Measurements from ENCODE around the gene WNT3.
"Not testable (repeated sequence)": the region's sequence is repeated elsewhere in the genome, so short reads cannot be mapped to it uniquely, and the experiment has no call there.

Gene WNT3

DNA sequence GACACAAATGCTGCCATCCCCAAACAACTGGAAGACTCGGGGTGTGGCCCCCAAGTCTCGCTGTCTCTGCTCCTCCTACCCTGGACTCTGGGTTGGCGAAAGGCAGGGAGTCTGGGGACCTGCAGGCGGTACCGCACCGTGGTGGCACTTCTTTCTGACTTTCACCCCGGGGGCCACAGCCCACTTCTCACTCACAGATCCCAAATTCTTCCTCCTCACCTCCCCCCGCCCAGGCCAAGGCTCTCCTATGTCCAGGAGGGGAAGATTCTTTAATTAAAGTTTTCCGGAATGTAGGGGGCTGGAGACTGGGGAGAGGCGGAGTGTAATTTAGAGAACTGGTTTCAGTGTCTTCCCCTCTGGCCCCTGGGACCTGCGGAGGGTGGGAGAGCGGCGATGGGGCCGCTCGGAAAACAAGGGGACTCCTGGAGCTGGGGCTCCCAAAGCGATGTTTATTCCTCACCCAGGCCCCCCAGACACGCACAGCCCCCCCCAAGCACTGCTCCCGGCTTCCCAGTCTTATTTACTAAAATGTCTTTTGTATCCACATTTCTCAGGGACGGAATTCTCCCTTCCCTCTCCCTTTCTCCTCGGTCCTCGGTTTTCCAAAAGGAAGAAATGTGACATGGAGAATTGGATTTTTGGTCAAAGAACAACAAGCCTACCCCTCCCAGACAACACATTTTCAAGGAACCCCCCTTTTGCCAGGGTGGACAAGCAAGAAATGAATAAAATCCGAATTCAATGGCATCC, 1.2 kb downstream of the WNT3 start:
- H3K4me3 ChIP-seq (ENCODE audit: low read depth, low read length) = no peak overlapping the region

DNA sequence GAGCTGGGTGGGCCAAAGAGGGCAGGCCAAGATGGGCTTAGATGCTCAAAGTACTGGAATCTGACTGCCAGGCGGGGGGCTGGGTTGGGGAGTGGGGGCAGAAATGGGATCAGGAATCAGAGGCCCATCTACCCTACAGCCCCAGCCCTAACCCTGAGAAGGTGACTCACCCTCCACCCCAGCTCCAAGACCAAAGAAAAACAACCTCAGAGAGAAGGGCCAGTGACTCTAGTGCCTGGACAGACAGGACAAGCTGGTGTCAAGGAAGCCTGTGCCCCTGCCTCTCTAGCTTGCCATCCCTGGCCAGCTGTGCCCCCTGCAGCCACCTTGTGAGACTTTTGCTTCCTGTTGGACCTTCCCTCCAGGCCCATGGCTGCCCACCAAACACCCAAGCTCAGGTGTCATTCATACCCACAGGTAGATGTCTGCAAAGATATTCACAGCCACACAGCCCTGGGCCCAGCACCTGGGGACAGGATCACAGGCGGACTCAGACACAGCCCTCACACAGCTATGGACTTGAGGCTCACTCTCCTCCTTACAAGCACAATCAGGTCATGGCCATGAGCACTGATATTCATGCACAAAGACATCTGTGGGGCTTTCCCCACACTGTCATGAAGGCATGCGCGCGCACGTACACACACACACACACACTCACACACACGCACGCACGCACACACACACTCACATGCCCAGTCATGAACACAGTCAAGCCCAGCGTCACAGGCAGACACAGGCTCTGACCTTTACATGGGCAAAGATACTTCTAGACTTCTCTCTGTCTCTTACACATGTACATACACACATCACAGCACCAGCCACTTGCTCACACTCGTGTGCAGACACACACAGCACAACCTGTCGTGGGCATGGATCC, 2.8 kb downstream of the WNT3 start:
- H3K4me3 ChIP-seq (ENCODE audit: low read depth, low read length) = no peak overlapping the region
- DNase-seq (ENCODE audit: low read depth) = no peak

More for the DNA sequence above, 1.2 kb downstream of the WNT3 start:
- no peak for DNase-seq (ENCODE audit: low read depth)

DNA sequence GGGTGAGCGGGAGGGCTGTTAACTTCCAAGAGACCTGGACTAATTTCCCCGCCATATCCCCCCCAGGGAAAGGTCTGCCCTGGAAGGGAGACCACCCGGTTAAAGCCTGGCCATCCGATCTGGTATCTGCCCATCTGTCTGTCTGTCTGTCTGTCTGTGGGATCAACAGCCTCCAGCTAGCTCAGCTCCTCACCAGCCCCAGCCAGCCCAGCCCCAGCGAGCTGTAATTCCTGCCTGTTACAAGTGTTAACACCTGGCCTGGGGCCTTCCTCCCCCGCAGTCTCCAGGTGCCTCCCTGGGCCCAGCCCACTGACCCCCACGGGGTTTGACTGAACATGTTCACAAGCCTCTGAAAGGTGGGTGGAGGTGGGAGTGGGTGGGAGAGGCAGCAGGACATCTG, 4.0 kb downstream of the WNT3 start:
- H3K4me3 ChIP-seq (ENCODE audit: low read depth, low read length) = no peak overlapping the region
- no peak for DNase-seq (ENCODE audit: low read depth)

DNA sequence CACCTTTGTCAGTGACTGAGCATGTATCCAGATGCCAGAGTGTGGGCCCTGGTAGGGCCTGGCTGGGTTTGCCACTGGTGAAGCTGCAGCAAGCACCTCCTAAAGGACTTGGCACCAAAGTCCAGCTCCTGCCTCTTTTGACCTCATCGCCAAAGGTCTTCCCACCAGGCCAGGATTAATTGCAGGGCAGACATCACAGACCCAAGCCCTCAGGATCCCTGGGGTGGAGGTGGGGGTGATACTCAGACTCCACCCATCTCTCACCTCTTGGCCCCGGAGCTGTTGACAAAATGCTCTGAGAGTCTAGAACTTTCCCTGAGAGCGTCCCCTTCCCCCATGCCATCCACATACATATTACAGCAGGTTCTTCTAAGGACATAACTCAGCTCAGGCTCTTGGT, 4.6 kb downstream of the WNT3 start:
- DNase-seq (ENCODE audit: low read depth) = no peak
- no peak overlapping the region for H3K4me3 ChIP-seq (ENCODE audit: low read depth, low read length)

DNA sequence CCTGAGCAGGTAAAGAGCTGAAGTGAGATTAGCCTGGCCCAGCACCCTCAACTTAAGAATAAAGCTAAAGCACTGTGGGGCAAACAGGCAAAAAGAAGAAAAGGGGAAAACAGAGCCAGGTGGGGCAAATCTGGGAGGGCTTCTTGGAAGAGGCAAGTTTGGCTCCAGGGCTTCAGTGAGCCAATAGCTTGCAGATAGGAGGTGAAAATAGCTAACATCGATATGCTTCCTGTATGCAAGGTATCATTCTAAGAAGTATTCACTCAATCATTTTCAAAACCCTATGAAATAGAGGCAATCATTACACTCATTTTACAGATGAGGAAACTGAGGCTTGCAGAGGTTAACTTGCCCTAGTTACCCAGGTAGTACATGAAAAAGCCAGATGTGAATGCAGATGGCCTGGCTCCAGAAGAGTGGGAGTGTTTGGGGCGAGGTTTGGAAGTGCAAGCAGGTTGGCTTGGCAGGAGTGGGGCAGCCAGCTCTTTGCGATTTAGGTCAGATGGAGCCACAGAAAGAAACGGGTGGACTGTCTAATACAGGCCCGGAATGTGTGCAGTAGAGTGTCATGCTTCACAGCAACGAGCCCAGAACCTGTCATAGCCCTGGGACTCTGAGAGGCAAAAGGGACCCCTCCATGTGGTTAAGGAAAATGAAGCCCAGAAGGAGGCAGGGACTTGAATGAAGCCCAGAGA, 5.7 kb downstream of the WNT3 start:
- DNase-seq (ENCODE audit: low read depth) = no peak
- no peak overlapping the region for H3K4me3 ChIP-seq (ENCODE audit: low read depth, low read length)

DNA sequence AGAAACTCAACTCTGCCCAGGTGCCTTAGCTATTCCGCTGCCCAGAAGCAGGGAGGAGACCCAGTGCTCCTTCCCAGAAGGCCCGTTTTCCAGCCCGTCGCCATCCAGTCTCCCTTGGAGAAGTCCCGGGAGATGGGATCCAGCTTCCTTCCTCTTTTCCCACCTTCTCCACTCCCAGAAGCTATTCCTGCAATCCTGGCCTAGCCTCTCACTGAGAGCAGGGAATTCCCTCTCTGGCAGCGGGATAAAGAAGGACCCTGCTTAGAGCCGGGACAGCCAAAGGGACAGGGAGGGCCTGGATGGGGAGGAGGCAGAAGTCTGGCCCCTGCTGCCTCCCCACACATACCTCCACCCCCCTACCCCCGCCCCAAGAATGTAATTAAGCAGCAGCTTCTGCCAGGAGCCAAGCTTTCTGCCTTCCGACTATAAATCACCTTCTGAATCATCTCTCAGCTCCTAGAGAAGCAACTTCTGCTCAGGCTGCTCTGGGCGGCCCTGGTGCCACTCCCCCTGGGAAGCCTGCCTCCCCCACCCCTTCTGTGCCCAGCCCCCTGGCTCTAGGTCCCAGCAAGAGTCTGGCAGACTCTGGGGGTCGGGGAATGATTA, 6.4 kb downstream of the WNT3 start:
- peak; percentile 31 for DNase-seq (ENCODE audit: low read depth)
- no peak overlapping the region for H3K4me3 ChIP-seq (ENCODE audit: low read depth, low read length)

DNA sequence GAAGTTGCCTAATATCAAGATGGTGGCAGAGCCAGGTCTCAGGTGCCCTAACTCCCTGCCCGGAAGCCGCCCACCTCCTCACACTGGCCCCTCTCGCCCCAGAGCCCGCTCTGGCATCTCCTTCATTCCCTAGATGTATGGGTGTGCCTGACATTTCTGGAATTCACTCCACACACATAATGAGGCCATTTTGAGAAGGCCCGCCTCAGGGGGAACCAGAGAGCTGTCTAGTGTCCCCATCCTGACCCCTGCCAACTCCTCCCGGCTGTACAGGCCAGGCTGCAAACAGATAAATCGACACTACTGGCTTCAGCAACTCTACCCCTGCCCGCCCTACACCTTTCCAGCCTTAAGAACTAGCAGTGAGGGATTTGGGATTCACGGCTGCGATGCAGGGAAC, 7.7 kb downstream of the WNT3 start:
- no peak for DNase-seq (ENCODE audit: low read depth)
- no peak overlapping the region for H3K4me3 ChIP-seq (ENCODE audit: low read depth, low read length)

DNA sequence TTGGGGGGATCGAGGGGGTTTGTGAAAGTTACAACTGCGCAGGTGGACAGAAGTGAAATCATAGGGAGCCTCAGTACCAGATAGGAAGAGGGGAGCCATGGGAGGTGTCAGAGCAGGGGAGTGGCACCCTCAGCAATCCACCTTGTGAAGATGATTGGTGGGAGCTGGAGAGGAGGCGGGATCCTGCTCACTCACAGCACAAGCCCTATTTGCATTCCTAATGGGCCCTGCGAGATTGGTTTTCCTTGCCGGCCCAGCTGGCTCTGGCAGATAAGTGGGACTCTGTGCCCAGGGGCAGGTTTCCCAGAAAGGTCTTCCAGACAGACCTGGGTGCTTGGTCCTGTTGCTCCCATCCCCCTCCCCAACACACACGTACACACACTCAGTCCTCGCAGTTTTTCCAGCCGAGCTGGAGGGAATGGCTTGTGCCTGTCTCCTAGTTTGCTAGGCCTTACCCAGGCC, 9.4 kb downstream of the WNT3 start:
- no peak overlapping the region for H3K4me3 ChIP-seq (ENCODE audit: low read depth, low read length)
- DNase-seq (ENCODE audit: low read depth) = no peak

DNA sequence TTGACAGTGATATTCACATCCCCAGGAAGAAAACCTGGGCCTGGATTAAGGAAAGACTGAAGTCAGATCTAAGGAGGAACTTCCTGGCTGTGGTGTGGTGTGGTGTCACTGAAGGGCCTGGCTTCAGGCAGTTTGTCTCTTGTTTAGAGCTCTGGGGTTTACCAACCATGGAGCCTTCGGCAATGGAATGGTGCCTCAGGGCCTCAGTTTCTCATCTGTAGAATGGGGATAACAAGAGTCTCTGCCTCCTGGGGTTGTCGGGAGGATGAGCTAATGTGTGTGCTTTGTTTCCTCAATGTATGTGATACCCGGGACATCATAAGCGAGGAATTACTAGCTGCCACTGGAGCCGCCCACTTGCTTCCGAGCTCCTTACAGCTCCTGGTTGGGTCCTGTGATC, 12.7 kb downstream of the WNT3 start:
- no peak overlapping the region for H3K4me3 ChIP-seq (ENCODE audit: low read depth, low read length)
- no peak for DNase-seq (ENCODE audit: low read depth)

DNA sequence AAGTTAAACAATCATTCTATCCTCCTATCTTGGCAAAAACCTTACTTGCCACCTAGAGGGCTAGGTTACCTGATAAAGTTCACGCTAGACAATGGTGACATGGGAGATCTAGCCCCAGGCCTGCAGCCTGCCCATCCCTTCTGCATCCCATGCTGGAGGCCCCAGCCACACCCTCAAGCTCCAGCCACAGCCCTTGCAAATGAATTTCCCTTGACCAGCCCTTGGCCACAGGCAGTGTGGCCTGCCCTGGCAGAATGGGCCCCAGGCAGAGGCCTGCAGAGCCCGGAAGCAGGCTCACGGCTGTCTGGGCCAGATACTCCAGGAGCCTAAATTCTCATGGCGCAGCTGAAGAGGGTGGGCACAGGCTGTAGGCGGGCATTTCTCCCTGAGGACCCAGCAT, 14.9 kb downstream of the WNT3 start:
- no peak overlapping the region for H3K4me3 ChIP-seq (ENCODE audit: low read depth, low read length)
- no peak for DNase-seq (ENCODE audit: low read depth)

DNA sequence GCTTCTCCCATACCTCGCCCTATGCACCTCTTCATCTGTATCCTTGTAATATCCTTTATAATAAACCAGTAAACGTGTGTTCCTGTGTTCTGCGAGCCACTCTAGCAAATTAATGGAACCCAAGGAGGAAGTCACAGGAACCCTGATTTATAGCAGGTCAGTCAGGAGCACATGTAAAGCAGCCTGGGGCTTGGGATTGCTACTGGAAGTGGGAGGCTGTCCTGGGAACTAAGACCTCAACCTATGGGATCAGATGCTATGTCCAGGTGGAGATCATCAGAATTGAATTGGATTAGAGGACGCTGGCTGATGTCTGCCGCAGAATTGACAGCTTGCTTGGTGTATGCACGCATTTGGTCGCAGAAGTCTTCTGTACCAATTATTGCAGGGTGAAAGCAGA, 15.7 kb downstream of the WNT3 start:
- DNase-seq (ENCODE audit: low read depth) = no peak
- no peak overlapping the region for H3K4me3 ChIP-seq (ENCODE audit: low read depth, low read length)

DNA sequence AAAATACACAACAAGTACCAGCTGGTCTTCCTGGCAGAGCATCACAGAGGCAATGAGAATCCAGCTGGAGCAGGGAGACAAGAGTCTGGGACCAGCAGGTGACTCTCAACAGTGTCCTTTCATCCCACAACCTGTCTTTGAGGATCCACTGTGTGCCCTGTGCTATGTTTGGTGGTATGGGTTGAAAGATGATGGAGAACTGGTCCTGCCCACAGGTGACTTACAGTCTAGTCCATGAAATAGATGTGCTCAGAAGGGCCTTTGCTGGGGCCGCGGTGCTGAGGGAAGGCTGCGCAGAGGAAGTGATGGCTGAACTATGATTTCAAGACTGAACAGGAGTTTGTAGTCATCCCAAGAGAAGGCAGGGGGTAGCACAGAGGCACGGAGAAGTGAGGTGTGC, 17.9 kb downstream of the WNT3 start:
- DNase-seq (ENCODE audit: low read depth) = no peak
- no peak overlapping the region for H3K4me3 ChIP-seq (ENCODE audit: low read depth, low read length)

DNA sequence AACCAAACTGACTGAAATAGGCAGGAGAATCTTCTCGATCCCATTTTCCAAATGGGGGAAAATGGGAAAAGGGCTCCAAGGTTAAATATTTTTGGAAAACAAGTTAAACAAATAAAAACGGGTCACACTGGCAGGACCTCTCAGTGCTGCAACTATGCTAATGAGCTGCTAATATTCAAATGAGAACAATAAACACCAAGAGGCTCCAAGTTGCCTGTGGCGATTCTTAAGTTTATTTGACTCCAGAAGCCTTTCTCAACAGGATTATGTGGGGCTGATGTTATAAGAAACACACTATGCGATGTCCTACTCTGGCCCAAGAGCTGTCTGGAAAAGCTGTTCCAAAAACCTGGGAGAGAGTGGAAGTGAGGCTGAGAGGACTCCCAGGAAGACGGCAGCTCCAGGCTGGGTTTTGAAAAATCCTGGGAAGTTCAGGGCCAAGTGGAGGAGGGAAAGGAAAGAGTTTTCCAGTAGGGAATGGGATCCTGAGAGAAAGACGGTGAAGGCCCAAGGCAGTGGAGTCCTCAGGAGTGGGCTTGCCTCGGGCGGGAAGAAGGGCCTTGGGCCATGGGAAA, 21.4 kb downstream of the WNT3 start:
- no peak overlapping the region for H3K4me3 ChIP-seq (ENCODE audit: low read depth, low read length)
- DNase-seq (ENCODE audit: low read depth) = no peak

DNA sequence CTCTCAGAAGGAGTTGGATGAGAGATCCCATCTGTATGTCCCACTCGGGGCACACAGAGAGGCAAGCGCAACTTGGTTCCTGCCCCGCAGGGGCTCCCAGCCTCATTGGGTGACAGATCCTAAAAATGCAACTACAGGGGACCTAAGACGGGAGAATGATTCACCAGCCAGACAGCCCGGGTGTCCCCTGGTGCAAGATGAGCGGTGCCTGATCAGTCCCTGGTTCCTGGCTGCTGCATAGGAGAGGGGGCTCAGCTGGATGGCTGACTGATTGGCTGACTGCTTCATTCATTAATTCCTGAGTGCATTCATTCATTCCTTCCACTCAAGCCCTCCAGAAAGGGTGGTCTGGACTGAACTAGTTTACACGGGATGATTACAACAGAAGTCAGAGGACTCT, 22.0 kb downstream of the WNT3 start:
- no peak for DNase-seq (ENCODE audit: low read depth)
- no peak overlapping the region for H3K4me3 ChIP-seq (ENCODE audit: low read depth, low read length)

DNA sequence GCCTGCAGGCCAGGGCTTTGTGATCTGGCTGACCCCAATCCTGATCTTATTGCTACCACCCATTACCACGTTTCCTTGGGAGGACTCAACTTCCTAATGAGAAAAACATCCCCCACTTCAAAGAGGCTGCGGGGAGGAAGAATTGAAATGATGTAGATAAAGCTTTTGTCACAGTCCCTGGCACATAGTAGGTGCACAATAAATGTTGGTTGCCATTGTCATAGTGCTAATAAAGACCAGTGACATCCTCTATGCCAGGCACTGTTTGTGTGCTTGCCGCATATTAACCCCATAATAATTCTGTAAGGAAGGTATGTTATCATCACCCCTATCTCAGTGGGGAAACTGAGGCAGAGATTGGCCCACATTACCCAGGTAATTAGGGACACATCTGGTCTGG, 22.4 kb downstream of the WNT3 start:
- H3K4me3 ChIP-seq (ENCODE audit: low read depth, low read length) = no peak overlapping the region

DNA sequence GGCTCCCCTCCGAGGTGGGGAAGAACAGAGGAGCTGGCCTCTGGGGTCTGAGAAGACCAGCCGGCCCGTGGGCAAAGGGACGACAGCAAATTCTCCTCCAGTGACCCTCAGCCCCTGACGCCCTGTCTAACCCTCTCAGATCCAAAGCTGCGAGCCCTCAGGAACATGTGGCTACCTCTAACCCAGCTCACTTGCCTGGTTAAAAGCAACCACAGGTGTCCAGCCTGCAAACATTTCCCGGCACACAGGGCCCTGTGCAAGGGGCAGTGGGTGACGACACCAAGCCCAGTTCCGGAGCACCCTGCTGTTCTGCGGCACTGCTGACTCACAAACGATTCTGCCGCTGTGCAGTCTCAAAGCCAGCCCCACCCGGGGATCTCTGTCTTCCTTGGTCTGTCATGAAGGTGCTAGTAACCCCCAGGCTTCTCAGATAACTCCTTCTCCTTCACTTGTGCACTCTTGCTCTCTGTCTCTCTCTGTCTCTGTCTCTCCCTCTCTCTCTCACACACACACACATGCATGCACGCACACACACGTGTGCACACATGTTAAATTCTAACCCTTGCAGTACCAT, 23.0 kb downstream of the WNT3 start:
- DNase-seq (ENCODE audit: low read depth) = no peak

More for the DNA sequence above, 22.4 kb downstream of the WNT3 start:
- no peak for DNase-seq (ENCODE audit: low read depth)

DNA sequence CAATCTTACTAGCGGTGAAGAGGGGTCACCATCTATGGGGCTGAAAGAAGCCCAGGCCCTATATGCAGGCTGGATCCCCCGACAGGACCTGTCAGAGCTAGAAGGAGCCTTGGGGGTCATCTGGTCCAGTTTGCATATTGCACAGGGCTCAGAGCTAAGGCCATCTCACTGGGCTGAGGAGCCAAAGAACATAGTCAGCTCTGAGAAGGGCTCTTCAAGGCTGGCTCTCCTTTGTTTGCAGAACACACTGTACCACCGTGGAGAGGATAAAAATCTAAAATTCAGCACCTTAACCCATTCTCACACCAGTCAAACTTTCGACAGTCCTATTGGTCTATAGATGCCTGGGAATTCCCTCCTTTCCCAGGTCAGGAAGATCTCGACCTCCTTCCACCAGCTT, 24.2 kb downstream of the WNT3 start:
- H3K4me3 ChIP-seq (ENCODE audit: low read depth, low read length) = no peak overlapping the region
- no peak for DNase-seq (ENCODE audit: low read depth)

More for the DNA sequence above, 23.0 kb downstream of the WNT3 start:
- H3K4me3 ChIP-seq (ENCODE audit: low read depth, low read length) = no peak overlapping the region

DNA sequence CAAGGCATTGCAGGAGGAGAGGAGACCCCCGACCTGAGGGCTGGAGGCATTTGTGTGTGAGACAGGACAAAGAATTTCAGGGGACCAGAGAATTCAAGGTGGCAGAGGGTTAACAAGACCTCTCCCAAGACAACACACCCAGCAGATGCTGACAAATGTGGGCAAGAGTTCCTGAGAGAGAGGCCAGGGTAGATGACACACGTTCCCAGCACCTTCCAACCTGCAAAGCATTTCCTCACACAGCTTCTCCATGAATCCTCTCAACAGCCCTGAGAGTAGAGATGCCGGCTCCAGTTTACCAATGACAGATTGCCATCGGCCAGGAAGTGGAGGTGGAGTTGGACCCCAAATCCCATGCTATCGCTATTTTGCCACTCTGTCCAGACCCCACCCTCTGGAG, 25.0 kb downstream of the WNT3 start:
- no peak for DNase-seq (ENCODE audit: low read depth)
- H3K4me3 ChIP-seq (ENCODE audit: low read depth, low read length) = no peak overlapping the region

DNA sequence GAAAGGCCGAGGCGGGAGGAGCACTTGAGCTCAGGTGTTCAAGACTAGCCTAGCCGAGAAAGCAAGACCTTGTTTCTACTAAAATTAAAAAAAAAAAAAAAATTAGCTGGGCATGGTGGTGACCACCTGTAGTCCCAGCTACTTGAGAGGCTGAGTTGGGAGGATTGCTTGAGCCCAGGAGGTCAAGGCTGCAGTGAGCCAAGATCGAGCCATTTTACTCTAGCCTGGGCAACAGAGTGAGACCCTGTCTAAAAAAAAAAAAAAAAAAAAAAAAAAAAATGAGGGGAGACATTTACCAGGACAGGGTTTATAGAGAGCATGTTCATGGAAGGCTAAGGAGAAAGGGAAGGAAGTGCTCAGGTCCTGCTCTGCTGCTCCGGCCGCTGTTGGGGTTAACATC, 25.5 kb downstream of the WNT3 start:
- H3K4me3 ChIP-seq (ENCODE audit: low read depth, low read length); DNase-seq (ENCODE audit: low read depth): not testable (repeated sequence)
